OCI-LY1 (cell line): ENCODE data around the gene ZDHHC9.

Experiments
- H2AFZ ChIP-seq: fragments of 200-600 bp; sonication (generic), shearing (Covaris generic); 2 replicates; pipeline ENCODE4 v1.6.0; 2014; ENCODE audit warnings: antibody characterized with exemption, mild to moderate bottlenecking, low read length
- H3F3A ChIP-seq: fragments of 200-600 bp; sonication (generic), shearing (Covaris generic); 2 replicates; pipeline ENCODE4 v1.6.0; 2014; ENCODE audit warnings: mild to moderate bottlenecking, antibody characterized with exemption, low read length, moderate library complexity; ENCODE audit not compliant: insufficient read depth
- H3K27ac ChIP-seq: fragments of 200-600 bp; sonication (generic); 2 replicates; pipeline ENCODE4 v1.5.1; 2014; ENCODE audit warnings: low read length, mixed run types, mild to moderate bottlenecking, low read depth; ENCODE audit not compliant: poor library complexity, severe bottlenecking
- H3K27me3 ChIP-seq: fragments of 200-600 bp; sonication (generic); 2 replicates; pipeline ENCODE4 v1.6.0; 2014; ENCODE audit warnings: antibody characterized with exemption, mild to moderate bottlenecking, low read length, moderate library complexity; ENCODE audit not compliant: insufficient read depth
- H3K36me3 ChIP-seq: fragments of 200-600 bp; sonication (generic); 2 replicates; pipeline ENCODE4 v1.6.1; 2014; ENCODE audit warnings: mild to moderate bottlenecking, antibody characterized with exemption, low read length, moderate library complexity, mixed read lengths; ENCODE audit not compliant: insufficient read depth
- H3K4me1 ChIP-seq: fragments of 200-600 bp; sonication (generic); 2 replicates; pipeline ENCODE4 v1.5.1; 2014; ENCODE audit warnings: mild to moderate bottlenecking, low read length, moderate library complexity; ENCODE audit not compliant: insufficient read depth, severe bottlenecking
- H3K4me2 ChIP-seq: fragments of 200-600 bp; sonication (generic), shearing (Covaris generic); 2 replicates; pipeline ENCODE4 v1.6.1; 2014; ENCODE audit warnings: low read length
- H3K4me3 ChIP-seq: fragments of 200-600 bp; sonication (generic); 2 replicates; pipeline ENCODE4 v1.5.1; 2014; ENCODE audit warnings: low read length, low read depth, mild to moderate bottlenecking, mixed read lengths; ENCODE audit not compliant: poor library complexity, severe bottlenecking
- H3K79me2 ChIP-seq: fragments of 200-600 bp; shearing (Covaris generic); 2 replicates; pipeline ENCODE4 v1.6.1; 2016; ENCODE audit warnings: mixed run types, low read length, mixed read lengths; ENCODE audit not compliant: insufficient read depth
- H3K9ac ChIP-seq: fragments of 200-600 bp; sonication (generic), shearing (Covaris generic); 2 replicates; pipeline ENCODE4 v1.6.1; 2014; ENCODE audit warnings: mild to moderate bottlenecking, low read length, mixed read lengths
- H3K9me2 ChIP-seq: fragments of 200-600 bp; sonication (generic), shearing (Covaris generic); 2 replicates; pipeline ENCODE4 v1.6.1; 2014; ENCODE audit warnings: low read depth, mild to moderate bottlenecking, low read length, mixed read lengths
- H3K9me3 ChIP-seq: fragments of 200-600 bp; shearing (Covaris generic); 2 replicates; pipeline ENCODE4 v1.6.1; 2014; ENCODE audit warnings: low read length, mixed read lengths
- H4K20me1 ChIP-seq: fragments of 200-600 bp; sonication (generic), shearing (Covaris generic); 2 replicates; pipeline ENCODE4 v1.6.0; 2016; ENCODE audit warnings: mild to moderate bottlenecking, low read length; ENCODE audit not compliant: insufficient read depth
- EZH2 ChIP-seq: fragments of 200-600 bp; sonication (generic), shearing (Covaris generic); IDR thresholded peaks from 2 replicates; pipeline ENCODE4 v1.8.0; 2017; ENCODE audit warnings: borderline replicate concordance, mixed run types, mild to moderate bottlenecking, antibody characterized with exemption, low read length, moderate library complexity, mixed read lengths
- TF ChIP-seq, protein P1 (sequence below): fragments of 200-600 bp; sonication (generic), shearing (Covaris generic); IDR thresholded peaks from 2 replicates; pipeline ENCODE4 v1.5.1; 2017; ENCODE audit warnings: mild to moderate bottlenecking, antibody characterized with exemption, low read length, moderate library complexity, mixed read lengths

ZDHHC9 gene

DNA sequence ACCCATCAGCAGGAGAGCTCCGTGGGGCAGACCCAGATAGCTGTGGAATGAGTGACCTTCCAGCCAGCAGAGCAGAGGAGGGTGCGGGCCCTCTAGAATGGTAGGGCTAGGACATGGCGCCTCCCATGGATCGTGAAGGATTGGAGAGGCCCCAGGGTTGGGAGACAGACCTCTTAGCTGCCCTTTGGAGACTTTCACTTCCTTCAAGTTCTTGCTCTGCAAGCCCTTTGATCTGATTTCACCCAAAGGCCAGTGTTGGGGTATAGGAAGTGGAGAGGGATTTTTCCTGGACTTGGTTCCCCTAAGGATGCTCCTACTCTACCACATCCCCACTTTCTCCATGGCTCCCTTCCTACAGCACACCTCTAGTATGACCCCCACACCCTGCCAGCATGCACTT, 61.0 kb downstream of the ZDHHC9 start:
- H3F3A ChIP-seq: 0 out of 2 replicates have a peak, but pooled peaks cover 5% of the 10 kb centered on the region
- no peaks in the 10 kb centered on the region for H3K9me3 ChIP-seq
- H3K79me2 ChIP-seq: peaks cover 29% of the 10 kb centered on the region

DNA sequence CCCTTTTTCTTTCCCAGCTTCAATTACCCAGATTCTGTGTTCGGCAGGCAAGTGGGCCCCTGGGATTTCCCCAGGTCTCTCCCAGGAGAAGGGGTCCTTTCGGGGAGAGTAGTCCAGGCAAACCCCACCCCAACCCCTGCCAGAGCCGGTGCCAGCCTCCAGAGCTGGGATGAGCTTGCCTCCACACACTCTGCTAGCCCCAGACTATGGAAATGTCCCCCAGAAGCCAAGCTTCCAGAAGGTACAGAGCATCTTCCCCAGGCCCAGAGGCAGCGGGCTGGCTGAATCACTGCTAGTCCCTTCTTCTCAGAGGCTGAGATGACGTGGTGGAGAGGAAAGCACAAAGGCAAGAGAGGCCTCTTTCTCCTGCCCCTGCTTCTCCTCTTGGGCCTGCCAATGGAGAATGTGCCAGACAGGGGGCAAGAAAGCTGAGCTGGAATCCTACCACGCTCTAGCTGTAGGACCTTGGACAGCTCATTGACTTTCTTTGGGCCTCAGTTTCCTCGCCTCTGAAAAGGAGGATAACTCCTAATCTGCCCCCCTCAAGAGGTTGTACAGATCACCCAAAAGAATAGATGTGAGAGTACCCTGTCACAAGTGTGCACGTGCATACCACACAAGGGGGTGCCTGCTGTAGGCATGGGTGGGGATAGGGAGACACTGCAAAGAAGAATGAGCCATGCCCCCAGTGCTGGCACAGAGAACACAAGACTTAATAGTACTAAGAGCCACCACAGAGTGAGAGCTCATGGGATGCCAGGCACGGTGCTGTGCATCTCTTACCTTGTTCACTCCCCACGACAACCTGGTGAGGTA, 61.8 kb downstream of the ZDHHC9 start:
- no peaks in the 10 kb centered on the region for H3K27me3 ChIP-seq
- peak overlapping the region; percentile 85 for H3K4me3 ChIP-seq
- H3K9ac ChIP-seq: peak overlapping the region; percentile 77
- H3K4me1 ChIP-seq: peaks cover 94% of the 10 kb centered on the region
- peak overlapping the region; percentile 99 for H3K27ac ChIP-seq
- H3K79me2 ChIP-seq: peaks cover 29% of the 10 kb centered on the region
- no peaks in the 10 kb centered on the region for H3K9me2 ChIP-seq
- peaks cover 33% of the 10 kb centered on the region for H3K36me3 ChIP-seq
- H3K4me2 ChIP-seq: peak overlapping the region; percentile 91
- H4K20me1 ChIP-seq: no peaks in the 10 kb centered on the region
- no peak overlapping the region for H2AFZ ChIP-seq
- no peaks in the 10 kb centered on the region for H3K9me3 ChIP-seq
- TF ChIP-seq, protein P1, sequence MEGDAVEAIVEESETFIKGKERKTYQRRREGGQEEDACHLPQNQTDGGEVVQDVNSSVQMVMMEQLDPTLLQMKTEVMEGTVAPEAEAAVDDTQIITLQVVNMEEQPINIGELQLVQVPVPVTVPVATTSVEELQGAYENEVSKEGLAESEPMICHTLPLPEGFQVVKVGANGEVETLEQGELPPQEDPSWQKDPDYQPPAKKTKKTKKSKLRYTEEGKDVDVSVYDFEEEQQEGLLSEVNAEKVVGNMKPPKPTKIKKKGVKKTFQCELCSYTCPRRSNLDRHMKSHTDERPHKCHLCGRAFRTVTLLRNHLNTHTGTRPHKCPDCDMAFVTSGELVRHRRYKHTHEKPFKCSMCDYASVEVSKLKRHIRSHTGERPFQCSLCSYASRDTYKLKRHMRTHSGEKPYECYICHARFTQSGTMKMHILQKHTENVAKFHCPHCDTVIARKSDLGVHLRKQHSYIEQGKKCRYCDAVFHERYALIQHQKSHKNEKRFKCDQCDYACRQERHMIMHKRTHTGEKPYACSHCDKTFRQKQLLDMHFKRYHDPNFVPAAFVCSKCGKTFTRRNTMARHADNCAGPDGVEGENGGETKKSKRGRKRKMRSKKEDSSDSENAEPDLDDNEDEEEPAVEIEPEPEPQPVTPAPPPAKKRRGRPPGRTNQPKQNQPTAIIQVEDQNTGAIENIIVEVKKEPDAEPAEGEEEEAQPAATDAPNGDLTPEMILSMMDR: no peak
- no peak for TF ChIP-seq EZH2
- H3F3A ChIP-seq: 0 out of 2 replicates have a peak, but pooled peaks cover 5% of the 10 kb centered on the region

More for the DNA sequence above, 61.0 kb downstream of the ZDHHC9 start:
- H2AFZ ChIP-seq: no peak overlapping the region
- H4K20me1 ChIP-seq: no peaks in the 10 kb centered on the region
- no peaks in the 10 kb centered on the region for H3K27me3 ChIP-seq
- TF ChIP-seq, protein P1: no peak
- TF ChIP-seq EZH2: no peak
- H3K4me1 ChIP-seq: peaks cover 86% of the 10 kb centered on the region
- peak overlapping the region; percentile 85 for H3K4me3 ChIP-seq
- peak overlapping the region; percentile 99 for H3K27ac ChIP-seq
- H3K4me2 ChIP-seq: peak overlapping the region; percentile 91
- H3K9ac ChIP-seq: peak overlapping the region; percentile 77; the same call in 1 of the 2 replicates
- H3K36me3 ChIP-seq: peaks cover 40% of the 10 kb centered on the region
- H3K9me2 ChIP-seq: no peaks in the 10 kb centered on the region

DNA sequence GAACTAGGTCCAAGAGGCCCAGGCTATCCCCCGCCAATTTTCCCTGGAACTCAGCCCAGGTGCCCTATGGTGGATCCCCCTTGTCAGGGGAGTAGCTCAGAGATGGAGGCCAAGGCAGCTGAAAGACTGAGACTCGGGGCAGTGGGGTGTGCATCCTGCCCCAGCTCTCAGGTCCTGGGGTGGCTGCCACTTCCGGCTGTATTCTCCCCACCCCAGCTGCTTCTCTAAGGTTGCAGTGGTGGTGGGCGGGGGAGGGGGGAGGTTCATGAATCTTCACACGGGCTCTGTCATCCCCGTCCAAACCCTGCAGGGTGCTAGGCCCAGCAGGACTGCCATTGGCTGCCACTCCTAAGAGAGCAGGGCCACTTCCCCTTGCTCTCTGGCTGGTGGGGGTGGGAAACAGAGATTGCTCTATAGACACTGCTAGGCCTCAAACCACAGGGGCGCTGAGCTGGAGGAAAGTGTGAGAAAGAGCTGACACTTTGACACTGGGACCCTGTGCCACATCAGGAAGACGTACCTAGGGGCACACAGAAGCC, 62.5 kb downstream of the ZDHHC9 start:
- Histone ChIP-seq H3K9me3 (no peaks in the 10 kb centered on the region), H3F3A (0 out of 2 replicates have a peak, but pooled peaks cover 5% of the 10 kb centered on the region), H3K79me2 (peaks cover 29% of the 10 kb centered on the region), H3K4me3 (peak overlapping the region; percentile 85), H3K4me1 (peaks cover 95% of the 10 kb centered on the region), H3K4me2 (peak overlapping the region; percentile 96), H4K20me1 (no peaks in the 10 kb centered on the region), H3K36me3 (peaks cover 33% of the 10 kb centered on the region), H3K9ac (peak overlapping the region; percentile 96), H3K27ac (peak overlapping the region; percentile 99), H3K9me2 (no peaks in the 10 kb centered on the region), H2AFZ (no peak overlapping the region), H3K27me3 (no peaks in the 10 kb centered on the region)
- no peak for TF ChIP-seq EZH2
- TF ChIP-seq, protein P1: no peak
